ENCODE results near the gene NUP93.

DNA sequence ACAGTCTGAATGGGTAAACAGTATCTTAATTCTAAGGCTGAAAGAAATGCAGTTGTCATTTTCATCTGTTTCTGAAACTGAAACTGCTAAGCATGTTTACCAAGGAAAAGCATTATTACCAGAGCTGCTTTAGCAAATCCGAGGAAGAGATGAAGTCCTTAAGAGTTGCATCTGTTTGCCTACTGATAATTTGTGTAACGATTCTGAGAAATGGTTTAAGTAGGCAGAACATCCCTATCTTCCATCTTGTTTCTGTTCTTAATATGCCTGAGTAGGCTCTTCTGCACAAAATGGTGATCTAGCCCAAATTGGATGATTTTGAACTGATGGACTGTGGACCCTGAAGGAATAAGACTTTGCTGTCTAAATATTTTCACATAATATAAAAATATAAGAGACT is 34.9 kb downstream of the NUP93 start:
- TF ChIP-seq CTCF (IDR thresholded peaks at IDR 0.05) (no peak), POLR2A (IDR thresholded peaks at IDR 0.05) (no peak)
